Stimulated activated naive CD8-positive, alpha-beta T cell treated with anti-CD3 and anti-CD28 coated beads, Interleukin-15, Interleukin-2, amounts not matched to agents 100 ng/mL and 50 ng/mL, for 24 hours (primary cell): ENCODE measurements around the gene APBA2.

Experiments used
- H3K27ac Mint-ChIP-seq: one replicate; pipeline ENCODE4 v1.8.0; 2021; ENCODE audit warnings: mild to moderate bottlenecking, mixed read lengths
- H3K27me3 Mint-ChIP-seq: one replicate; pipeline ENCODE4 v1.8.0; 2021; ENCODE audit warnings: mixed read lengths
- H3K36me3 Mint-ChIP-seq: one replicate; pipeline ENCODE4 v1.8.0; 2021; ENCODE audit warnings: low read depth, mixed read lengths
- H3K4me1 Mint-ChIP-seq: one replicate; pipeline ENCODE4 v1.8.0; 2021; ENCODE audit warnings: low read depth, mixed read lengths
- H3K4me3 Mint-ChIP-seq: one replicate; pipeline ENCODE4 v1.8.0; 2021; ENCODE audit warnings: mild to moderate bottlenecking, mixed read lengths
- H3K9me3 Mint-ChIP-seq: one replicate; pipeline ENCODE4 v1.8.0; 2021; ENCODE audit warnings: mixed read lengths

Gene APBA2

GRCh38 chr15:29063646-29064045 is 177.9 kb downstream of the APBA2 start:
- Mint-ChIP-seq H3K4me1 (peaks cover 38% of the 10 kb centered on the region), H3K27me3 (no peaks in the 10 kb centered on the region), H3K4me3 (no peak overlapping the region), H3K36me3 (peaks cover 6% of the 10 kb centered on the region), H3K9me3 (no peaks in the 10 kb centered on the region), H3K27ac (no peak overlapping the region)

- Mint-ChIP-seq H3K36me3 (peaks cover 6% of the 10 kb centered on the region), H3K27me3 (no peaks in the 10 kb centered on the region), H3K9me3 (no peaks in the 10 kb centered on the region), H3K4me3 (no peak overlapping the region), H3K27ac (no peak overlapping the region), H3K4me1 (peaks cover 32% of the 10 kb centered on the region)
Measured at GRCh38 chr15:29064290-29064689, 178.5 kb downstream of the APBA2 start.

GRCh38 chr15:29064731-29065130 is 179.0 kb downstream of the APBA2 start:
- peaks cover 30% of the 10 kb centered on the region for H3K4me1 Mint-ChIP-seq
- no peaks in the 10 kb centered on the region for H3K9me3 Mint-ChIP-seq
- no peak overlapping the region for H3K27ac Mint-ChIP-seq
- H3K36me3 Mint-ChIP-seq = peaks cover 6% of the 10 kb centered on the region
- H3K4me3 Mint-ChIP-seq = no peak overlapping the region
- no peaks in the 10 kb centered on the region for H3K27me3 Mint-ChIP-seq

GRCh38 chr15:29065571-29065970 is 179.8 kb downstream of the APBA2 start:
- Mint-ChIP-seq H3K9me3 (no peaks in the 10 kb centered on the region), H3K27ac (no peak overlapping the region), H3K4me1 (peaks cover 22% of the 10 kb centered on the region), H3K27me3 (no peaks in the 10 kb centered on the region), H3K4me3 (no peak overlapping the region), H3K36me3 (peaks cover 6% of the 10 kb centered on the region)

GRCh38 chr15:29066310-29066709 is 180.5 kb downstream of the APBA2 start:
- Mint-ChIP-seq H3K36me3 (peaks cover 6% of the 10 kb centered on the region), H3K27ac (no peak overlapping the region), H3K9me3 (no peaks in the 10 kb centered on the region), H3K4me3 (no peak overlapping the region), H3K27me3 (no peaks in the 10 kb centered on the region), H3K4me1 (peaks cover 18% of the 10 kb centered on the region)

- H3K9me3 Mint-ChIP-seq = no peaks in the 10 kb centered on the region
- peaks cover 14% of the 10 kb centered on the region for H3K4me1 Mint-ChIP-seq
- no peak overlapping the region for H3K4me3 Mint-ChIP-seq
- no peaks in the 10 kb centered on the region for H3K27me3 Mint-ChIP-seq
- H3K27ac Mint-ChIP-seq = no peak overlapping the region
- H3K36me3 Mint-ChIP-seq = peaks cover 6% of the 10 kb centered on the region
Measured at GRCh38 chr15:29066838-29067237, 181.1 kb downstream of the APBA2 start.

GRCh38 chr15:29067949-29068348 is 182.2 kb downstream of the APBA2 start:
- no peak overlapping the region for H3K27ac Mint-ChIP-seq
- no peaks in the 10 kb centered on the region for H3K27me3 Mint-ChIP-seq
- H3K36me3 Mint-ChIP-seq = peaks cover 6% of the 10 kb centered on the region
- no peak overlapping the region for H3K4me3 Mint-ChIP-seq
- H3K9me3 Mint-ChIP-seq = no peaks in the 10 kb centered on the region
- peaks cover 14% of the 10 kb centered on the region for H3K4me1 Mint-ChIP-seq

- Mint-ChIP-seq H3K4me3 (no peak overlapping the region), H3K27ac (no peak overlapping the region), H3K27me3 (no peaks in the 10 kb centered on the region), H3K36me3 (peaks cover 10% of the 10 kb centered on the region), H3K4me1 (peaks cover 8% of the 10 kb centered on the region), H3K9me3 (no peaks in the 10 kb centered on the region)
Measured at GRCh38 chr15:29070471-29071231, 184.9 kb downstream of the APBA2 start.

- no peaks in the 10 kb centered on the region for H3K9me3 Mint-ChIP-seq
- H3K4me1 Mint-ChIP-seq = peaks cover 2% of the 10 kb centered on the region
- peaks cover 8% of the 10 kb centered on the region for H3K36me3 Mint-ChIP-seq
- no peaks in the 10 kb centered on the region for H3K27me3 Mint-ChIP-seq
- H3K4me3 Mint-ChIP-seq = no peak overlapping the region
- no peak overlapping the region for H3K27ac Mint-ChIP-seq
Measured at GRCh38 chr15:29071232-29071881, 185.6 kb downstream of the APBA2 start.

GRCh38 chr15:29071882-29072273 is 186.1 kb downstream of the APBA2 start:
- H3K27me3 Mint-ChIP-seq = no peaks in the 10 kb centered on the region
- H3K36me3 Mint-ChIP-seq = peaks cover 6% of the 10 kb centered on the region
- no peaks in the 10 kb centered on the region for H3K9me3 Mint-ChIP-seq
- H3K4me3 Mint-ChIP-seq = no peak overlapping the region
- no peak overlapping the region for H3K27ac Mint-ChIP-seq
- no peaks in the 10 kb centered on the region for H3K4me1 Mint-ChIP-seq

GRCh38 chr15:29072444-29072843 is 186.7 kb downstream of the APBA2 start:
- Mint-ChIP-seq H3K27me3 (no peaks in the 10 kb centered on the region), H3K4me1 (no peaks in the 10 kb centered on the region), H3K9me3 (no peaks in the 10 kb centered on the region), H3K36me3 (peaks cover 6% of the 10 kb centered on the region), H3K4me3 (no peak overlapping the region), H3K27ac (no peak overlapping the region)

GRCh38 chr15:29074045-29074444 is 188.3 kb downstream of the APBA2 start:
- peaks cover 7% of the 10 kb centered on the region for H3K36me3 Mint-ChIP-seq
- H3K4me1 Mint-ChIP-seq = no peaks in the 10 kb centered on the region
- H3K9me3 Mint-ChIP-seq = no peaks in the 10 kb centered on the region
- H3K27me3 Mint-ChIP-seq = no peaks in the 10 kb centered on the region
- no peak overlapping the region for H3K4me3 Mint-ChIP-seq
- H3K27ac Mint-ChIP-seq = no peak overlapping the region

GRCh38 chr15:29078541-29078940 is 192.8 kb downstream of the APBA2 start:
- H3K27me3 Mint-ChIP-seq = no peaks in the 10 kb centered on the region
- no peaks in the 10 kb centered on the region for H3K9me3 Mint-ChIP-seq
- peak overlapping the region; percentile 36 for H3K27ac Mint-ChIP-seq
- no peak overlapping the region for H3K4me3 Mint-ChIP-seq
- no peaks in the 10 kb centered on the region for H3K4me1 Mint-ChIP-seq
- H3K36me3 Mint-ChIP-seq = peaks cover 8% of the 10 kb centered on the region

- no peaks in the 10 kb centered on the region for H3K27me3 Mint-ChIP-seq
- no peak overlapping the region for H3K27ac Mint-ChIP-seq
- H3K36me3 Mint-ChIP-seq = peaks cover 8% of the 10 kb centered on the region
- H3K9me3 Mint-ChIP-seq = no peaks in the 10 kb centered on the region
- H3K4me3 Mint-ChIP-seq = no peak overlapping the region
- no peaks in the 10 kb centered on the region for H3K4me1 Mint-ChIP-seq
Measured at GRCh38 chr15:29079479-29079878, 193.7 kb downstream of the APBA2 start.

GRCh38 chr15:29081781-29082180 is 196.0 kb downstream of the APBA2 start:
- H3K36me3 Mint-ChIP-seq = peaks cover 4% of the 10 kb centered on the region
- H3K27ac Mint-ChIP-seq = peak overlapping the region; percentile 55
- H3K4me1 Mint-ChIP-seq = peaks cover 3% of the 10 kb centered on the region
- no peak overlapping the region for H3K4me3 Mint-ChIP-seq
- no peaks in the 10 kb centered on the region for H3K9me3 Mint-ChIP-seq
- H3K27me3 Mint-ChIP-seq = no peaks in the 10 kb centered on the region

GRCh38 chr15:29083161-29083560 is 197.4 kb downstream of the APBA2 start:
- no peak overlapping the region for H3K27ac Mint-ChIP-seq

More at GRCh38 chr15:29083161-29083560, 197.4 kb downstream of the APBA2 start:
- no peak overlapping the region for H3K4me3 Mint-ChIP-seq
- H3K9me3 Mint-ChIP-seq = no peaks in the 10 kb centered on the region
- H3K36me3 Mint-ChIP-seq = peaks cover 4% of the 10 kb centered on the region
- H3K27me3 Mint-ChIP-seq = no peaks in the 10 kb centered on the region
- peaks cover 12% of the 10 kb centered on the region for H3K4me1 Mint-ChIP-seq
